Measurements from ENCODE around the gene SRRM4. TPM values are rescaled to one million over a fixed set of nuclear protein-coding genes. Genes with fewer than 3 reads are reported as not detected.

The SRRM4 gene
- total RNA-seq, 1 donor from 2014 or later, result 1.4 TPM

GRCh38 chr12:119139448-119139847 lies 158.1 kb downstream of the SRRM4 start:
- Mint-ChIP-seq H3K4me1 (ENCODE audit: unreplicated experiment) (no peaks in the 10 kb centered on the region), H3K4me3 (no peak overlapping the region), H3K36me3 (no peaks in the 10 kb centered on the region), H3K9me3 (no peaks in the 10 kb centered on the region), H3K27me3 (peaks cover 3% of the 10 kb centered on the region), H3K27ac (no peak overlapping the region)
- no peak for TF ChIP-seq CTCF (conservative IDR thresholded peaks at IDR 0.05)
- DNase-seq (ENCODE audit: extremely low spot score, unreplicated experiment), result no peak

- DNase-seq (ENCODE audit: extremely low spot score, unreplicated experiment), result no peak
- no peaks in the 10 kb centered on the region for H3K9me3 Mint-ChIP-seq
- no peaks in the 10 kb centered on the region for H3K4me1 Mint-ChIP-seq (ENCODE audit: unreplicated experiment)
- no peak for TF ChIP-seq CTCF (conservative IDR thresholded peaks at IDR 0.05)
- H3K36me3 Mint-ChIP-seq, result no peaks in the 10 kb centered on the region
- no peaks in the 10 kb centered on the region for H3K27me3 Mint-ChIP-seq
- H3K27ac Mint-ChIP-seq, result no peak overlapping the region
- H3K4me3 Mint-ChIP-seq, result no peak overlapping the region
Observed at GRCh38 chr12:119145367-119145766, 164.0 kb downstream of the SRRM4 start.

- Mint-ChIP-seq H3K27ac (no peak overlapping the region), H3K36me3 (no peaks in the 10 kb centered on the region), H3K27me3 (no peaks in the 10 kb centered on the region), H3K4me3 (no peak overlapping the region), H3K4me1 (ENCODE audit: unreplicated experiment) (peaks cover 1% of the 10 kb centered on the region), H3K9me3 (no peaks in the 10 kb centered on the region)
- no peak for TF ChIP-seq CTCF (conservative IDR thresholded peaks at IDR 0.05)
- no peak for DNase-seq (ENCODE audit: extremely low spot score, unreplicated experiment)
Observed at GRCh38 chr12:119147847-119148448, 166.6 kb downstream of the SRRM4 start.

GRCh38 chr12:119149270-119149669 lies 167.9 kb downstream of the SRRM4 start:
- no peak for TF ChIP-seq CTCF (conservative IDR thresholded peaks at IDR 0.05)
- H3K4me1 Mint-ChIP-seq (ENCODE audit: unreplicated experiment), result peaks cover 13% of the 10 kb centered on the region
- H3K27me3 Mint-ChIP-seq, result peaks cover 5% of the 10 kb centered on the region

GRCh38 chr12:119151445-119152026 lies 170.2 kb downstream of the SRRM4 start:
- Mint-ChIP-seq H3K36me3 (no peaks in the 10 kb centered on the region), H3K27ac (no peak overlapping the region), H3K4me1 (ENCODE audit: unreplicated experiment) (peaks cover 13% of the 10 kb centered on the region), H3K9me3 (no peaks in the 10 kb centered on the region), H3K27me3 (peaks cover 5% of the 10 kb centered on the region), H3K4me3 (no peak overlapping the region)
- no peak for DNase-seq (ENCODE audit: extremely low spot score, unreplicated experiment)
- TF ChIP-seq CTCF (conservative IDR thresholded peaks at IDR 0.05), result no peak

More at GRCh38 chr12:119149270-119149669, 167.9 kb downstream of the SRRM4 start:
- H3K27ac Mint-ChIP-seq, result no peak overlapping the region
- no peak overlapping the region for H3K4me3 Mint-ChIP-seq
- no peaks in the 10 kb centered on the region for H3K9me3 Mint-ChIP-seq
- DNase-seq (ENCODE audit: extremely low spot score, unreplicated experiment), result no peak
- no peaks in the 10 kb centered on the region for H3K36me3 Mint-ChIP-seq

Measured in type B pancreatic cell (in vitro differentiated cells).